HG02623 (cell line): ENCODE measurements around the gene KCND3.
"Not testable (repeated sequence)": the region's sequence is repeated elsewhere in the genome, so short reads cannot be mapped to it uniquely, and the experiment has no call there.

Source experiments
- ATAC-seq: cut with Tn5 transposase; IDR thresholded peaks from one replicate; pipeline ENCODE4 v1.9.1; 2021; ENCODE audit warnings: moderate library complexity; ENCODE audit not compliant: unreplicated experiment

KCND3 gene

DNA sequence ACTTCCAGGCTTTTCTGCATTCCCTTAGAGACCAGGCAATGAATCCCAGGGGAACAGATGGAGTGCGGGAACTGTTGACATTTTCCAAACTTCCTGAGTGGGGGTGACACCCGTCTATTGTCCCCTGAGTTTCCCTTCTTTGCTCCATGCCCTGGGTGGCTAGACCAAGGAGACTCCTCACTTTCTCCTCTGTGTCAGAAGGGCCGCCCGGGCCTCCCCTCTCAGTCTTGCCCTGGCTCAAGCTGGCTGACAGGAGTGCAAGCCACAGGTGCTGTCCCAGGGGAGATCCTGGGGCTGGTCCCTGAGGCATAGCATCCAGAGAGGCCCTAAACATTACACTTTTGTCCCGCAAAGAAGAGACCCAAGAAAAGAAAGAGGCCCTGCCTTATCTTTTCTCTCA, 170.9 kb downstream of the KCND3 start:
- ATAC-seq, result no peak

DNA sequence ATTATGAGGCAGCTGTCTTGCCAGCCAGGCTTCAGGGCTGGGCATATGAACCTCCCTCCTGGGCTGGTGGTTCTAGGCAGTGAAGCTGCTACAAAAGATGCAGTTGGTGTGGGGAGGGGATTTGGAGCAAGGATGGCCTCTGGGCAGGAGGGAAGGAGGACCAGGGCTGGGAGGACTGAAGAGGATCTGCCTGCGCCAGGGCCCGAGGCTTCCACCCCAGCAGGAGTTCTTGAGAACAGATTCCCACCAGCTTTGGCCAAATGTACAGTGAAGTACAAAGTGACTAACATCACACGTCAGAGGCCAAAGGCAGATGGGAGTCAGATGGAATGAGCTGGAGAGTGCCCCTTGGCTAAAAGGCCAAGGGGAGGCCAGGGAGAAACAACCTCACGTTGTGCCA, 171.4 kb downstream of the KCND3 start:
- no peak for ATAC-seq

DNA sequence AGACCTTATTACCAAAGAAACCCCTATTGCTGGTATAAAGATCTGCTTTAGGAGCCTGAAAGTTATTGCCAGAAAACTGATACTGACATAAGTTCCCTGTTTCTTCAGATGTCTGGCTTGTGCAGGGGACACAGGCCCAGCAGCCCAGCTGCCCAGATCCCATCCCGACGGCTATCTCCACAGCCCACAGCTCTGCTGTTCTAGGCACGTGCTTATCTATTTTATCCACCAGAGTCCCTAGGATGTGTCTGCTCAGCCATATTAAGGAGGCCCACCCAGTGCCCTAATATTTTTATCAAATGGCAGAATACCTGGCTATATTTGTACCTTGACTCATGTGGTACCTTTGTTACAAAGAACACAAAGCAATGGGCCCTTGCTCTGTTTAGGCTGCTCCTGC, 174.8 kb downstream of the KCND3 start:
- ATAC-seq, result no peak

DNA sequence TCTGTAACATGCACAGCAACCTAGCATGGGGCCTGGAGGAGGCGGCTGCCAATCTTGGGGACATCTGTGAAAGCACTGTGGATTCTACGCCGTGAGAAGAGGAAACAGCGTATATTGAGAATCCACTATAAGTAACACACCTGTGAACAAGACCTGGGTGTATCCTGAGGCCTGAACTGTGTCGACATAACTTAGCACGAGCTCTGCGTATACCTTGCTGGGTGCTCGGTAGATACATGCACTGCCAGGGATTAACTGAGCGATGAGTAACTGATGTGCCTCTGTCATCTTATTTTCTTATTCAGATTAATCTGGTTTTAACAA, 175.2 kb downstream of the KCND3 start:
- ATAC-seq, result no peak

DNA sequence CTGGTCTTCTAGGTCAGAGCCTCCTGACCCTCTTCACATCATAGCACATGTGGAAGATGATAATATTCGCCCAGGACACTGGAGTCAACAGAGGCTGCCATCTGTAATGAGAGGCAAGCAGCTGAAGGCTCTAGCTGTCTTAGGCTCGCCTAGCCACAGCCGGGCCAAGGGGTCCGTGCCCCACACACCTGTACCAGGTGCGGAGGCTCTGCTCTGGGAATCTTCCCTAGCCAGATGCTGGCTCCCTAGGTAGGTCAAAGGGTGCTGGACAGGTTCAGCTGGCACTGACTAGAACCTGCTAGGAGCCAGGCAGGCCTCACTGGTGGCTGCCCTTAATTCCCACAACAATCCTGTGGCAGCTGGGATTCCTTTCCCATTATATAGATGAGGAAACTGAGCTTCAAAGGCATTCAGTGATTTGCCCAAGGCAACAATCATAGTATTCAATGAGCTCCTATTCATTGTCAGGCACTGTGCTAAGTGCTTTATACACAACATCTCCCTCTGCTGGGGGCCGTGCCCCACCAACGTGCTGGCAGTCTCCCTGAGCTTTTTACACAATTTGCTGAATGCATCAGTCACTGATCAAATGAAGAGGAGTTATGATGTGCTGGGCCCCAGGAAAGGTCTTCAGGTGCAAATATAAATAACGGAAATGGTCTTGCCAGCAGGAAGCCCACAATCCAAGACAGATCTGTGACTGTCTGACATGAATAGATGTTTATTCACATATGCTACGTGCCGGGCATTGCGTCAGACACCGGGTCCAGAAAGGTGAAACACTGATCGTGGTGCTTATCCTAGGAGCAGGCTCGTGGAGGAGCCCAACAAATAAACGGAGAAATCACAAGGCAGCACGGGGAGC, 175.8 kb downstream of the KCND3 start:
- no peak for ATAC-seq

DNA sequence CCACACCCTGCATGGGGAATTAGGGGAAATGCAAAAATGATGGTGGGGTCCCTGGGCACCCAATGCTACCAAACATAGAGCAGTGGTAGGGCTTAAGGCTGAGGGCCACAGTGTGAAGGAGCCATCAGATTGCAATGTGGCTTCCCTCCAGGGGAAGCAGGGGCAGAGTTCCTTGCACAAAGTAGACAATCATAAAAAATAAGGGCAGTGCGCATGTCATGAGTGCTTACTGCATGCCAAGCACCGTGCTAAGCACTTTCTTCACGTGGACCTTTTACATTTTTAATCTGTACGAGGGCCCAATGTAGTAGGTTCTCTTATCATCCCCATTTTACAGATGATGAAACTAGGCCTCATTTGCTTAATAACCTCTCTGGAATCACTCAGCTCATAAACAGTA, 177.2 kb downstream of the KCND3 start:
- no peak for ATAC-seq

DNA sequence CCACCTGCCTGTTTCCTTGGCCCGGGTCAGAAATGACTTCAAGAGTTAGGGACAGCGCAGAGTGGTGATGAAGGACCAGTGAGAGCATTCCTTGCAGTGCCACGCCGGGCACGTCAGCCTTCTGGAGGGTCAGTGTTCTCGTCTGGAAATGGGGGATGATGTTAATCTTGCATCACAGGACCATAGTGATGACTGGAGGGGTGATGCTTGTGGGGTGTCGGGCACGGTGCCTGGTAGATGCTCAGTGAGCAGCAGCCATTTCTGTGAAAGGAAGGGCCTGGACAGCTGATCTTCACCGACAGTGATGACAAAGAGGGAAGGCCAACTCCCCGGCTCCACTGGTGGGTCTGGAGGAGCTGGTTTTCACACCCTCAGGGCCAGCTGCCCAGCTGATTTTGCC, 177.6 kb downstream of the KCND3 start:
- ATAC-seq, result no peak

DNA sequence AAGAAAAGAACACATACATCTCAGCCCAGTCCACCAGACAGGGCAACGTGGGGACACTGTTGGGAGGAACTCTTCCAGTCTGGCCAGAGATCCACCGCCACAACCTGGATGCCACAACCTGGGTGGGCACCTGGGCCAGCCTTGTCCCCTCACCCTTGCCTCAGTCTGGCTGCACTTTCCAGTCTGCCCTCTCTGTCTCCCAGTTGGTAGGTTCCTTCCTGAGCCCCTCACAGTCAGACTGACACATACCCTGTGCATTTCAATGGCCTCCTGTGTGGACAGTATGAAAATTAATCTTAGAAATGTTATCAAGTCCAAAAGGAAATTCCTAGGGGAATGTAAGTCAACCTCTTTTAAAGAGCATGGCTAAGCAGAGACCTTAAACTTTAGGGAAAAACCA, 184.2 kb downstream of the KCND3 start:
- no peak for ATAC-seq

DNA sequence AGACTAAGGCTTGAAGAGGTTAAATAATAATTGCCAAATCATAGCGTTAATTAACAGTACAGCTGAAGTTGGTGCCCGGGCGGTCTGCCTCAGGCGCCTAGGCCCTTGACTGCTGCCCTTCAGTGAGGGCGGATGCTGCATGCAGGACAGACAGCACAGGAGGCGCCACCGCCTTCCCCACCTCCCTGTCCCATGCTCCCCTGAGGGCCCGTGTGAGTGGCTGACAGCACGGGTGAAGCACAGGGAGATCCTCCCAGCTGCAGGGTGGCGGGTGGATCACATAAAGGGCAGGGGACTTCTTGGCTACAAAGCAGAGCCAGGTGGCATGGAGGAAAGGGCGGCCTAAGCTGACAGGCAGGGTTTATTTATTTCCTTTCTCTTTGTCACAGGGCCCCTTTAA, 184.7 kb downstream of the KCND3 start:
- ATAC-seq, result no peak

DNA sequence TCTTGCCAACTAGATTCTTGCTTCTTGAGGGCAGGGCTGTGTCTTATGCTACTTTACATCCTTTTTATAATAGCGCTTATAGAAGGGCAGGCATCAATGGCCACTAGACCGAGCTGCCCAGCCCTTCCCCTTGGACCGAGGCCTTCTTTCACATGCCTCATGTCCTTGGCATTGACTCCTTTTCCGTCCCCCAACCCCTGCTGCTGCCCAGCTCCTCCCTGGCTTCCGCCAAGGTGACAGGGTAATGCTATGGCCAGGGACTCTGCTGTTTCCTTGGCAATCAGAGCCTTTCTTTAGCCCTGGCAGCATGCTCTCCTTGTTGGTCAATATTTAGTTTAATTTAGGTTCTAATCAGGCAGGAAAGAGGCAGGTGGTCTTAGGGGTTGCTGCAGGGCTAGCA, 185.5 kb downstream of the KCND3 start:
- no peak for ATAC-seq

DNA sequence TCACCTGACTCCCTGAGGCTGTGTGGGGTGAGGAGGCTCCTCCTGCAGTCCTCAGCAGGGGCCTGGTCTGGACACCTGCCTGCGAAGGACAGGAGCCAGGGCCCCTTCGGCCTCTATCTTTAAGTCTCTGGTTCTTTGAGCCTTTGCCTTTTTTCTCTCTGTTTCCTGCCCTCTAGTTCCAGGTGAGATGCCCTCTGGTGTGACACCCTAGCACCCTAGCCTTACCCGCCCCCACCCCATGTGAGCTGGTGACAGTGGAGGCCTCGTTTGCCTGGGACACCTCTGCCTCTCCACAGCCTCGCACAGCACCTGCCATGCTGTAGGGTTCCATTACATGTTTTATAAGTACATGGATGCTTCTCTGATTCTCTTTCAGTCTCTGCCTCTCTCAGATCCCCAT, 186.5 kb downstream of the KCND3 start:
- ATAC-seq, result no peak

DNA sequence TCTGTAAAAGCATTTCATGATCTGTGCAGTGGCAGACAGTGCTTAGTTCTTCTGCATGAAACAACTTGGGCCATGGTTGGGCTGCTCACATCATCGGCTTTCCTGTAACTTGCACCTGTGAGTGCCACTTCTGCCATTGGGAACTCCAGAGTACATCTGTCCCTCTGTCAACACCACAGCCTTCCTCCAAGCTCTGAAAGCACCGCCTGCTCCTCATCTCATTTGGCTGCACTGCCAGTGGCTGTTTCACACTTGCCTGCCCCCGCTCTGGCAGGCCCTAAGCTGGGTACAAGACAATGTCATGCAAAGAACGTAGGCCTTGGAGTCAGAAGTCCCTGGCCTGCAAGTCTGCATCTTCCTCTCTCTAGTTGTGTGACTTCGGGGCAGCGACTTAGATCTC, 187.4 kb downstream of the KCND3 start:
- ATAC-seq, result no peak

DNA sequence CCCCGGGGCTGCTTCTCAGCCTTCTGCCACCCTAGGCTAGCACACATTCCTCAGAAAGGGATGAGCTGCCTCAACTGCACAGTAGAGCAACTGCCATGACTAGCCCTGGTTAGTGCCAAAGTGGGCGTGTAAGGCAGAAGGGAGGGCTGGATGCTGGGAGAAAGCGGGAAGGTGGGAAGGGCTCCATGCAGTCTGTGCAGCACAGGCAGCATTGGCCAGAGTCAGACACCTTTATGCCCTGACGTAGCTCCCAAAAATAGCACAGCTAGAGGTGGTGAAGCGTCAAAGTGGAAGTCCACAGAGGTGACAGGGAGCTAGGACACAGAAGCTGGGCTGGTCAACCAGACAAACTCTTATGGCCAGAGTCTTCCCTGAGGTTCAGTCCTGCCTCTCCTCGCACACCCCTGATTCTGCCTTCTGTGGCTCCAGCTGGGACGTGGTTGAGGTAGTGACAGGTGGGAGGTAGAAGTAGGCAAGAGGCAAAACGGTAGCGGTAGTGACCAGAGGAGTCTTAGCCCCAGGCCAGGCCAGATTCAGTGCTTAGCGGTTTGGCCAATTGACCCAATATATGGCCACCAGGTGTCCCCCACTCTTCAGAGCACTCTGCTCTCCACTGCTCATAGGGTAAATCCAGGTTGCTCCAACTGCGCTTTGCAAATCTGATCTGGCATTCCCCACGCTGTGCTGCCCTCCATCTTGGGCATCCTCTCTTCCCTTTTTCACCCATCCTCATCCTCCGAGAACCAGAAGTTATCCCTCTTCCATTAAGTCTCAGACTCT, 188.2 kb downstream of the KCND3 start:
- ATAC-seq, result no peak

DNA sequence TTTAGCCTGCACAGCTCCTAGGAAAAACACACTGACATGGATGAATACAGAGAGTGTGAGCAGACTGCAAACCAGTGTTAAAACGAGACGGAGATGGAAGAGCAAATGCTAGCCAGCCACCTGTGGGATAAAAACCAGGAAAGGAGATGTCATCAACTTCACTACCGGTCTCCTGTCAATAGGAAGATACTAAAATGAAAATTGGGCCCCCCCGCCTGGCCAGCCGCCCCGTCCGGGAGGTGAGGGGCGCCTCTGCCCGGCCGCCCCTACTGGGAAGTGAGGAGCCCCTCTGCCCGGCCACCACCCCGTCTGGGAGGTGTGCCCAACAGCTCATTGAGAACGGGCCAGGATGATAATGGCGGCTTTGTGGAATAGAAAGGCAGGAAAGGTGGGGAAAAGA, 189.7 kb downstream of the KCND3 start:
- ATAC-seq, result not testable (repeated sequence)

DNA sequence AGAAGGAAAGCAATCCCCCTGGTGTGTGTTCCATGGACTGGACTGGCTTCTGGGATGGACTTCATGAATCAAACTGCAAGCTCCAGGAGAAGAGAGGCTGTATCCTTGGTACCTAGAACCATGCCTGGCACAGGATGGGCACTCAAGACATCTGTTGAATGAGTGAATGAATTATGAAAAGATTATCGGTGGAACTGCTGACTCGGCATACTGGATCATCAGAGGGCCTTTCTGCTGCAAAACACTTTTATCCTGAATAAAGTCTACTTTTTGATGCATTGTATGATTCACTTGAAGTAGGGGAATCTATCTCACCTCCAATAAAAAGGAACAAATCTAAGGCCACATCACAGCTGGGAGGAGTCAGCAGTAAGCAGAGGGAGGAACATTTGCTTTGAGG, 190.9 kb downstream of the KCND3 start:
- no peak for ATAC-seq

DNA sequence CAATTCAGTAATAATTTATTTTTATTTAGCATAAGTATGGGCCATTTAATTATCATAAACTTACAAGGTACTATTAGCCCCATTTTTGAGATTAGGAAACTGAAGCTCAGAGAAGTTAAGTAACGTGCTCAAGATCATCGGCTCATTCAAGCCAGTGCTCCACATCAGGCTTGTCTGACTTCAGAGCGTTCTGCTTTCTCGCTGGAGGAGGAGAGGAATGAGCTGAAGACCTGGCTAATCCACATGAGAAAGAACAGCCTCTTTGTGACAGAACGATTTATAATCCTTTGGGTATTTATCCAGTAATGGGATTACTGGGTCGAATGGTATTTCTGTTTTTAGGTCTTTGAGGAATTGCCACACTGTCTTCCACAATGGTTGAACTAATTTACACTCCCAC, 194.1 kb downstream of the KCND3 start:
- ATAC-seq, result no peak

DNA sequence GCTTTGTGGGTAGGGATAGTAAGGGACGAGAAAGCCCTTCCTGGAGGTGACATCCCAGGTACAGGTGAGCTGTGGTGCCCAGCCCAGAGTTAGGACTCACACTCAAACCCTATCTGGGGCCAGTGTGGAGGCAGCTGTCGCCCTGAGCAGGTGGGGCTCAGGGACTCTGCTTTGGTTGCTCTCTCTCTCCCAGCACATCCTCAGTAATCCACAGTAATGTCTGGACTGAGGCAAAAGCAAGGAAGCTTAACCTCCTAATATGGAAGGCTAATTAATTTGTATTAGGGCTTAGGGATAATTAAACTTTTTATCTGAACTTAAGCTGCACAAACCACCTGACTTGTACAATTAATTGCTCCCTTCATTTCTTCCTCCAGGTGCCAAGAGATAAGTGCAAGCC, 195.5 kb downstream of the KCND3 start:
- ATAC-seq, result no peak

DNA sequence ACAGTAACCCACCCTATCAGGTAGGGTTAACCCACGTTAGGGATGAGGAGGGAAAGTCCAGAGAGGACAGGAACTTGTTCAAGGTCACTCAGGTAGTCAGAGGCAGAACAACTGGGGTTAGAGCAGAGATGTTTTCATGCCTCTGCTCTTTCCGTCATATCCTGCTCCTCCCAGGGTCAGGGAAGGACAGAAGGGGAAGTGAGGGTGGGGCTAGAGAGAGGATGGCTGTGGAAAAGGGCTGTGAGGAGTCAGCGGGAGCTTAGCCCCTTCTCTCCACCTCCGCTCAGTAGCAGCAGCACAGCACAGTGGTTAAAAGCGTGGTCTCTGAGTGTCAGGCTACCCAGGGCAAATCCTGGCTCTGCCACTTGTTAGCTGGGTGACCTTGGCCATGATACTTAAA, 197.2 kb downstream of the KCND3 start:
- ATAC-seq, result no peak

DNA sequence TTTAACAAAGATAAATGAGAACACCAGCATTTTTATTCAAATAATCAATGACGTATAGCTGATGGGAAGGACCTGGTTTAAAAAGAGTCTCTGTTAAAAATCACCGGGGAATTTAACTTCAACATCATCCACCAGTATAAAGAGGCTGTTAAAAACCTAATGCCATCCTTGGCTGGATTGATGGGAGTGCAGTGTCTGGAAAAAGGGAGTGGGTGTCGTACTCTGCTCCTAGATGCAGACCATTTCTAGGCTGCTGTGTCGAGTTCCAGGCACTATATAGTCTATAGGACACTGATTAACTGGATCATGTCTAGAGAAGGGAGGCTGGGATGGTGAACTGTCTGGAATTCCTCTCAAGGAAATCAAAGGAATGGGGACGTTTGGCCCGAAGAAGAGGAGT, 197.7 kb downstream of the KCND3 start:
- ATAC-seq, result no peak

DNA sequence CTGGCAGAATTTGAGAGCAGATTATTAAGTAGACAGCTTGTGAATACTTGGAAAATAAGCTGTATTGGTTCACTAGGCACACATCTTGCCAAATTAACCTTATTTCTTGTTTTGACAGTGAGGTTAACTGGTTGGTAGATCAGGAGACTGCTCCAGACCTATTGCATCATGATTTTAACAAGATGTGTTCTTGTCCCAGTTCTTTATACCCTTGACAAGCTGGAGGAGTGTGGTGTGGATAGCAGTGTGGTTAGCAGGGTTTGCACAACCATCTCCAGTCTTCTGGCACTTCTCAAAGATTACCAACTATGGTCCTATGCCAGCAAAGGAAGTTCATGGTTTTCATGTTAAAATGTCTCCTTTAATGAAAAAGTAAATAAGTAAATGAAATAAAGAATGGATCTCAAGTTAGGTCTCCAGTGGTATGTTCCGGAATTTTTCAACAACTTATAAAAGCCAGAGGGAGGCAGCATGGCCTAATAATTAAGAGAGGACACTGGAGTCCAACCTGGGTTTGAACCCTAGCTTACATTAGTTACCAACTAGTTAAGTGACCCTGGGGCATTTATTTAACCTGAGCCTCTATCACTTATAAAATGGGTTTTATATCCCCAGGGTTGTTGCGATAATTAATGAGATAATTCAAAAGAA, 199.7 kb downstream of the KCND3 start:
- no peak for ATAC-seq

DNA sequence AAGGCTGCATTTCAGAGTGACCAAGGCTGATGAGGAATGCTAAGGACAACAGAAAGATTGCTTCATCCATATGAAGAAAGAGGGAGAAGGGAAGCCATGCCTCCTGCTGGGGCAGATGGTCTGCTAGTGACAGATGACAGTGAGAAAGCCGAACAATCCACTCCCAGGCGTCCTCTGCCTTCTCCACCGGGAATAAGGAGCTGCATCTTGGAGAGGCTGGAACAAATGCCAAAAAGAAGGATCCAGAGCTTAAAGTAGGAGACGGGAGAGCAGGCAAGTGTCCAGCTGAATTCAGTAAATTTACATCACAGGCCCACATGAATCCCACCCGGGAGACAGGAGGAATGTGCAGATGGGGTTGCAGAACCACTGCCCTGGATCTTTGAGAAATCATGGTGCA, 200.3 kb downstream of the KCND3 start:
- no peak for ATAC-seq

DNA sequence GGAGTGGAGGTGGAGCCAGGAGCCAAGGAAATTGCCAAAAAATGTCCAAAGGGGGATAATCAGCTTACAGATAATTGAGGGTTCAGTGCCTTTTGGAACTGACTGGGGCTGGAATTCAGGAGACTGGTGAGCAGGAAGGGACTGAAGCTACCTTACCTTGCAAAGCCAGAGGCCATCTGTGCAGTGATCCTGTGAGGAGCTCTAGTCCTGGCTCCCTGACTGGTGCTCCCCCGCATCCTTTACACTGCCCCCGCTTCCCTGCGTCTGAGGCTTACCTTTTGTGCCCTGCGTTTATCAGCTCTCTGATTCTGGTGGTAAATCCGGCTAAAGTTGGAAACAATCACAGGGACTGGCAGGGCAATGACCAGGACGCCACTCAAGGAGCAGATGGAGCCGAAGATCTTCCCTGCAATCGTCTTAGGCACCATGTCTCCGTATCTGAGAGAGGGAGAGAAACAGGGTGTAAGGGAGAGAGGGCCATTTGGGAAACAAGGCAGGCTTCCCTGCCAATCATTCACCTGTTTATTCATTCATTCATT, 202.7 kb downstream of the KCND3 start:
- no peak for ATAC-seq
